Fibroblast of villous mesenchyme (primary cell): ENCODE data around the gene TRPM7. TPM values are rescaled to one million over a fixed set of nuclear protein-coding genes. Genes with fewer than 3 reads are reported as not detected.
"Not testable (repeated sequence)": the region's sequence is repeated elsewhere in the genome, so short reads cannot be mapped to it uniquely, and the experiment has no call there.

ENCODE experiments used
- DNase-seq: peaks from one replicate; pipeline ENCODE4 v3.0.0-alpha.2; 2010; ENCODE audit warnings: low read depth
- H3K4me3 ChIP-seq: 2 replicates; pipeline ENCODE4 v1.5.1; 2011; ENCODE audit warnings: low read depth, mild to moderate bottlenecking, low read length
- total RNA-seq: library from RNA; depleted of rRNA; stranded (reverse); fragments of >200 nt; gene quantifications from 2 replicates; pipeline ENCODE4 v1.2.3, GENCODE V29; 2012
- TF ChIP-seq, protein P1 (sequence below): IDR thresholded peaks from 2 replicates; pipeline ENCODE4 v1.5.1; 2012; ENCODE audit warnings: low read depth, mild to moderate bottlenecking, low read length; ENCODE audit not compliant: insufficient read depth

Gene TRPM7
- total RNA-seq, 1 donor: 69.5 TPM

DNA sequence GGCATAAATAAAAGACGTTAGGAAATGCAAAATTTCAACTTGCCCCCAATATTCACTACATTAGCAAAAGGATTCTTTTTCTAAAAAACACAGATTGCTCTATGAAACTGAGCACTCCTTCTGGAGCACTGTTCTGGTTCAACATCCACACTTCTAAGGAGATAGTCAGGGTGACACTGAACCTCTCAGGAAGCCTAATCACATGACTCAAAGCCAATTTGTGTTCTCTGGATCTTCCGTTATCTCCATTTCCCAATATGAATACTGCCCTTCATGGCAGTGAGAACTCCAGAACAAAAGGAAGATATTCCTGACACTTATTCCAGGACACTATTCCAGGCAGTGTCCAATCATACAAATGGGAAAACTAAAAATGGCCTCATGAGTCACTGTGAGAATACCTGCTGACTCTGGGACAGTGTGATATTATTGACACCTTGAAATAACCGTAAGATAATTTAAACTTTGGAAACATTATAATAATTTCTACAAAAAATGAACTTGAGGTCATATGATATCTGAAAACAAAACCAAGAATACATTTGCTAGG lies 21.4 kb upstream of the TRPM7 start:
- DNase-seq: no peak
- no peak overlapping the region for H3K4me3 ChIP-seq
- TF ChIP-seq, protein P1, sequence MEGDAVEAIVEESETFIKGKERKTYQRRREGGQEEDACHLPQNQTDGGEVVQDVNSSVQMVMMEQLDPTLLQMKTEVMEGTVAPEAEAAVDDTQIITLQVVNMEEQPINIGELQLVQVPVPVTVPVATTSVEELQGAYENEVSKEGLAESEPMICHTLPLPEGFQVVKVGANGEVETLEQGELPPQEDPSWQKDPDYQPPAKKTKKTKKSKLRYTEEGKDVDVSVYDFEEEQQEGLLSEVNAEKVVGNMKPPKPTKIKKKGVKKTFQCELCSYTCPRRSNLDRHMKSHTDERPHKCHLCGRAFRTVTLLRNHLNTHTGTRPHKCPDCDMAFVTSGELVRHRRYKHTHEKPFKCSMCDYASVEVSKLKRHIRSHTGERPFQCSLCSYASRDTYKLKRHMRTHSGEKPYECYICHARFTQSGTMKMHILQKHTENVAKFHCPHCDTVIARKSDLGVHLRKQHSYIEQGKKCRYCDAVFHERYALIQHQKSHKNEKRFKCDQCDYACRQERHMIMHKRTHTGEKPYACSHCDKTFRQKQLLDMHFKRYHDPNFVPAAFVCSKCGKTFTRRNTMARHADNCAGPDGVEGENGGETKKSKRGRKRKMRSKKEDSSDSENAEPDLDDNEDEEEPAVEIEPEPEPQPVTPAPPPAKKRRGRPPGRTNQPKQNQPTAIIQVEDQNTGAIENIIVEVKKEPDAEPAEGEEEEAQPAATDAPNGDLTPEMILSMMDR: no peak

DNA sequence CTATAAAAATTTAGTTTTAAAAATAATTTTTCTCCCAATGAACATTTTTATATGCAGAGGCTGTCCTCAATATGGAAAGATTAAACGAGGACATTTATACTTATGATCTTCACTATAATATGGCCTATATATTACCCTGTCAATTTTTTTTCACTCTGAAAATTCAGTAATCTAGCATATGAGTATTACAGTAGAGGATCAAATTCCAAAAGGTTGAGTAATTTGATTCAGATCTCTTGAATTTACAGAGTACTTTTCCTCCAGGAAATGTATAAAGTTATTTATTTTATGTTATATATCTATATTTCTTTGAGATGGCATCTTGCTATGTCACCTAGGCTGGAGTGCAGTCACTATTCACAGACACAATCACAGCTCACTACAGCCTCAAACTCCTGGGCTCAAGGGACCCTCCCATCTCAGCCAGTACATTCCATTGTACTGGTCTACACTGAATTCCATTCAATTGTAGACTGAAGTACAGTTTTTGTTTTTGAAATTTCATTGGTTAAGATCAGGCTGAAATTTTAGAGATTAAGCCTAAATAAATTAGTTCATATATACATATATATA lies 16.3 kb upstream of the TRPM7 start:
- H3K4me3 ChIP-seq: no peak overlapping the region
- DNase-seq: no peak
- TF ChIP-seq, protein P1: no peak

DNA sequence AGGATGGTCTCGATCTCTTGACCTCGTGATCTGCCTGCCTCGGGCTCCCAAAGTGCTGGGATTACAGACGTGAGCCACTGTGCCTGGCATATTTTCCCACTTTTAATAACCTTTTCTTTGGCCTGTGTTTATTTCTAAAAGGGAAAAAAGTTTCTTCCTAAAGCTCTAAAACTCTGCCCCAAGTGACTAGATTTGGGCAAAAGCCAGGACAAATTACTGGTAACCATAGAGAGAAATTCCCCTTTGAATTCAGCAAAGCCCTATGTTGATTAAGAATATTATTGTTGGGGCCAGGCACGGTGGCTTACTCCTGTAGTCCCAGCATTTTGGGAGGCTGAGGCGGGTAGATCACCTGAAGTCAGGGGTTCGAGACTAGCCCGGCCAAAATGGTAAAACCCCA lies 11.5 kb upstream of the TRPM7 start:
- H3K4me3 ChIP-seq: no peak overlapping the region
- no peak for DNase-seq
- TF ChIP-seq, protein P1: no peak

DNA sequence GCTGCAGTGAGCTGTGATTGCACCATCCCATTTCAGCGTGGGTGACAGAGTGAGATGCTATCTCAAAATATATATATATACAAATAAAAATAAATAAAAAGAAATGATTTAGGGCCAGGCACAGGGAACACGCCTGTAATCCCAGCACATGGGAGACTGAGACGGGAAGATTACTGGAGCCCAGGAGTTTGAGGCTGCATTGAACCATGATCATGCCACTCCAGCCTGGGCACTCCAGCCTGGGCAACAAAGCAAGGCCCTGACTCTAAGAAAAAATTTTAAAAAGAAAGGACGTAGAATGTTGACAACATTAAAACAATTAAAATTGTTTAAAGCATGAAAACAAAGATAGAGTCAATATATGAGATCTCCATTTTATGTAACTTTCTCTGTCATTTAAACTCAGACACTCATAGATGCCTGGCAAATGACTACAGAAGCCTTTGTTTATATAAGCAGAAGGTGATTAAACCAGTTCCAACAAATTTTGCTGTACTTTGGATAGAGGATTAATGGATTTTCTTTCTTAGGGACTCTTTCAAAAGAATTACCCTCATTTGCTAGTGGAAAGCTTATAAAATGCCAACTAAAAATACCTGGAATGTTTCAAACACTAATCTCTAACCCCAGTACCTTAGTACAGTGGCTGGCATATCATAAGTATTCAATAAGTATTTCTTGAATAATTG lies 10.7 kb upstream of the TRPM7 start:
- DNase-seq: no peak
- TF ChIP-seq, protein P1: no peak
- no peak overlapping the region for H3K4me3 ChIP-seq

DNA sequence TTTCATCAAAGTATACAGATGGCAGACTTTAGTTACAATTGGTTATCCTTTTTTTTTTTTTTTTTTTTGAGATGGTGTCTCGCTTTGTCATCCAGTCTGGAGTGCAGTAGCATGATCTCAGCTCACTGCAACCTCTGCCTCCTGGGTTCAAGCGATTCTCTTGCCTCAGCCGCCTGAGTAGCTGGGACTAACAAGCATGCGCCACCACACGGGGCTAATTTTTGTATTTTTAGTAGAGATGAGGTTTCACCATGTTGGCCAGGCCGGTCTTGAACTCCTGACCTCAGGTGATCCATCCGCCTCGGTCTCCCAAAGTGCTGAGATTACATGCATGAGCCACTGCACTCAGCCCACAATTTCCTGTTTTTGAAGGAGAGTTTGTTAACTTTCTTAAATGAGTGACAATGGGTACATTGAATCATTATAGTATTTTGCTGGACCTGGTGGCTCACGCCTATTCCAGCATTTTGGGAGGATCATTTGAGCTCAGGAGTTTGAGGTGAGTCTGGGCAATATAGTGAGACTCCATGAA lies 8.1 kb upstream of the TRPM7 start:
- not testable (repeated sequence) for DNase-seq, H3K4me3 ChIP-seq

DNA sequence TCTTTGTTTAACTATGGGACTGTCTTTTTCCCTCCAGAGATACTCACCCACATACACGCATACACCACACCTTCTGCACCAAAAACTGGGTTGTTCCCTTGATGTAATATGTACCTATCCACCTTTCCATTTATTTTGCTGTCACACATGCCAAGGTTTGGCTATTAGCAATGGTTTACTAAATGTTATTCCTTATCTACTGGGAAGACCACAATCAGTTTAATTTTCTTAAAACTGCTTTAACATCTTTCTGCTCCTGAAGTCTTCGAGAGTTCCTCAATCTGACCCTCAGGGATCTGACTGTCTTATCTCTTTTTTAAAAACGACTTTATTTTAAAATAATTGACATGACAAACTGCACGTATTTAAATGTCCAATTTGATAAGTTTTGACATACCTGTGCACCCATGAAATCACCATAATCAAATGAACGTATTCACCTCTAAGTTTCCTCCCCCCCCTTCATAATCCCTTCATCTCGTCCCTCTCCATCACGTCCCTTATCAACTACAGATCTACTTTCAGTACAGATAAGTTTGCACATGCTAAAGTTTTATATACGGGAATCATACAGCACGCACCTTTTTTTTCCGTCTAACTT lies 805 bp upstream of the TRPM7 start:
- H3K4me3 ChIP-seq: peak overlapping the region; percentile 97
- no peak for DNase-seq
- TF ChIP-seq, protein P1: no peak

DNA sequence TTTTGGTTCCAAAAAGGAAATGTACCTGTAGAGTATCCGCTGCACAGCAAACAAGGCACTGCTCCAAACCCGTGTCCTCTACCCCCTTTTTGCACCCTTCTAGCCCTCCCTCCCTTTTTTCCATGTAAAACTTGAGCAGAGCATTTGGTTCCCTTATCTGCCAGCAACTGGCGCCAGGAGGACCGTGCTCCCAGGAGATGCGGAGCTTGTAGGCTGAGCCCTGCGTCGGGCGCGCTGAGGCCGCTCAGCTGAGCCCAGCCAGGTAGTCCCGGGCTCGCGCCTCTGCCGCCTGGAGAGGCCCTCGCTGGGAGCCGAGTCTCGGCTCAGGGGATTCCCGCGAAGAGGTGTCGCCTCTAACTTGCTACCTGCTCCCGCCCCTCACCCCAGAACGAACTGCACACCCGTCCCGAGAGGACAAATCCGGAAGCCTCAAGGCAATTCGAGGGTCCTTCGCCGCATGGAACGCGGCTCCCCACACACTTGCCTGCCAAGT lies 575 bp downstream of the TRPM7 start:
- peak overlapping the region; percentile 97 for H3K4me3 ChIP-seq
- TF ChIP-seq, protein P1: no peak
- DNase-seq: peak; percentile 56
